H1 (cell line): ENCODE results near the gene CDK5. TPM values are rescaled to one million over a fixed set of nuclear protein-coding genes. Genes with fewer than 3 reads are reported as not detected.

Experiments
- CTCF ChIA-PET: fragments of 300-600 bp; sonication (Branson Sonifier 250); formaldehyde crosslinking; loops from one replicate; lab custom pipeline; 2021; ENCODE audit not compliant: partially characterized antibody; lab: Charles Lee
- POLR2A ChIA-PET: fragments of 300-600 bp; sonication (Branson Sonifier 250); formaldehyde crosslinking; loops from one replicate; lab custom pipeline; 2021; ENCODE audit warnings: inconsistent platforms; ENCODE audit not compliant: partially characterized antibody; lab: Charles Lee
- DNase-seq, 2 experiments: peaks; one replicate each; pipeline versions ENCODE4 v3.0.0 to v3.0.0-alpha.2; 2010 to 2022; ENCODE audit warnings: low spot score in 2 of 2, low read depth in 1 of 2, mixed read lengths in 1 of 2
- FAIRE-seq: peaks from 2 replicates; lab custom pipeline; 2011; peaks lifted over from hg19 to GRCh38; lab: Jason Lieb, UNC
- H2AFZ ChIP-seq: 2 replicates; pipeline ENCODE4 v1.8.1; 2012; ENCODE audit warnings: low read length, inconsistent platforms
- H2AK5ac ChIP-seq: 2 replicates; pipeline ENCODE4 v1.6.1; 2013; ENCODE audit warnings: low read depth, low read length
- H2BK120ac ChIP-seq: replicated peaks from 2 replicates; pipeline ENCODE3; 2013; ENCODE audit warnings: low read depth, low read length, inconsistent platforms
- H2BK12ac ChIP-seq: 2 replicates; pipeline ENCODE4 v1.6.1; 2013; ENCODE audit warnings: low read depth, low read length
- H2BK15ac ChIP-seq: 2 replicates; pipeline ENCODE4 v1.6.1; 2013; ENCODE audit warnings: low read length
- H2BK20ac ChIP-seq: 2 replicates; pipeline ENCODE4 v1.6.1; 2013; ENCODE audit warnings: low read length
- H2BK5ac ChIP-seq: 2 replicates; pipeline ENCODE4 v1.6.1; 2013; ENCODE audit warnings: low read depth, low read length
- H3K14ac ChIP-seq: 2 replicates; pipeline ENCODE4 v1.6.1; 2013; ENCODE audit warnings: inconsistent platforms; ENCODE audit not compliant: insufficient read length
- H3K18ac ChIP-seq: 2 replicates; pipeline ENCODE4 v1.6.1; 2013; ENCODE audit warnings: low read length; ENCODE audit errors: extremely low read depth
- H3K23ac ChIP-seq: 2 replicates; pipeline ENCODE4 v1.6.1; 2013; ENCODE audit warnings: inconsistent platforms; ENCODE audit not compliant: insufficient read length
- H3K23me2 ChIP-seq: 2 replicates; pipeline ENCODE4 v1.6.1; 2013; ENCODE audit warnings: low read depth, low read length
- H3K27ac ChIP-seq: 2 replicates; pipeline ENCODE4 v1.6.1; 2011; ENCODE audit warnings: low read depth, low read length, inconsistent platforms
- H3K27me3 ChIP-seq, 4 experiments: replicated peaks in 1 of 4; 1 replicate in 1 of 4; 2 replicates in 3 of 4; pipeline versions ENCODE4 v1.6.1 to v1.8.1; 2011 to 2013; ENCODE audit warnings: low read length in 3 of 4, mild to moderate bottlenecking in 3 of 4, inconsistent platforms in 2 of 4, mixed read lengths in 2 of 4, moderate library complexity in 1 of 4; ENCODE audit not compliant: control insufficient read depth in 3 of 4, insufficient read depth in 3 of 4; ENCODE audit errors: extremely low read depth in 1 of 4
- H3K36me3 ChIP-seq, 4 experiments: 2 replicates each; pipeline versions ENCODE4 v1.6.1 to v1.8.1; 2011 to 2013; ENCODE audit warnings: mild to moderate bottlenecking in 4 of 4, low read length in 3 of 4, moderate library complexity in 2 of 4, control low read depth in 1 of 4, inconsistent platforms in 1 of 4; ENCODE audit not compliant: insufficient read depth in 4 of 4, control insufficient read depth in 2 of 4
- H3K4ac ChIP-seq: replicated peaks from 2 replicates; pipeline ENCODE3; 2013; ENCODE audit warnings: low read length, low read depth, mixed read lengths, inconsistent platforms; ENCODE audit not compliant: insufficient read length
- H3K4me1 ChIP-seq, 4 experiments: replicated peaks in 1 of 4; 1 replicate in 1 of 4; 2 replicates in 3 of 4; pipeline versions ENCODE4 v1.6.1 to v1.8.1; 2011 to 2013; ENCODE audit warnings: low read length in 3 of 4, inconsistent platforms in 2 of 4, mixed read lengths in 1 of 4; ENCODE audit not compliant: insufficient read depth in 4 of 4, control insufficient read depth in 3 of 4
- H3K4me2 ChIP-seq, 2 experiments: 2 replicates each; pipeline versions ENCODE4 v1.6.1 to v1.8.1; 2011 to 2013; ENCODE audit warnings: low read depth in 2 of 2, low read length in 2 of 2, control low read depth in 1 of 2, inconsistent platforms in 1 of 2, mild to moderate bottlenecking in 1 of 2; ENCODE audit not compliant: insufficient read depth in 1 of 2
- H3K4me3 ChIP-seq, 4 experiments: fragments of 200-600, 300-600 bp in 1 of 4; sonication (generic), shearing (Covaris generic), sonication (Bioruptor Twin) in 1 of 4; 2 replicates each; pipeline versions ENCODE4 v1.5.1 to v1.8.1; 2011 to 2016; ENCODE audit warnings: low read length in 4 of 4, low read depth in 3 of 4, control low read depth in 2 of 4, inconsistent platforms in 2 of 4, mild to moderate bottlenecking in 2 of 4, mixed read lengths in 1 of 4, moderate library complexity in 1 of 4; ENCODE audit not compliant: insufficient read depth in 2 of 4; ENCODE audit errors: extremely low read depth in 1 of 4
- H3K56ac ChIP-seq: replicated peaks from 2 replicates; pipeline ENCODE3; 2013; ENCODE audit warnings: low read depth, mild to moderate bottlenecking, mixed read lengths, low read length, inconsistent platforms; ENCODE audit not compliant: insufficient read length
- H3K79me1 ChIP-seq: 2 replicates; pipeline ENCODE4 v1.6.1; 2013; ENCODE audit warnings: low read depth, low read length, control low read depth
- H3K79me2 ChIP-seq, 2 experiments: 2 replicates each; pipeline versions ENCODE4 v1.6.1 to v1.8.1; 2012 to 2013; ENCODE audit warnings: low read length in 2 of 2, mild to moderate bottlenecking in 2 of 2, inconsistent platforms in 1 of 2; ENCODE audit not compliant: insufficient read depth in 2 of 2, control insufficient read depth in 1 of 2
- H3K9ac ChIP-seq, 4 experiments: replicated peaks in 1 of 4; 1 replicate in 1 of 4; 2 replicates in 3 of 4; pipeline versions ENCODE4 v1.6.1 to v1.8.1; 2011 to 2013; ENCODE audit warnings: low read depth in 3 of 4, low read length in 3 of 4, control low read depth in 2 of 4, mild to moderate bottlenecking in 2 of 4, moderate library complexity in 2 of 4, inconsistent platforms in 1 of 4; ENCODE audit errors: extremely low read depth in 1 of 4
- H3K9me3 ChIP-seq, 2 experiments: 2 replicates each; pipeline versions ENCODE4 v1.6.1 to v1.8.1; 2012 to 2013; ENCODE audit warnings: mild to moderate bottlenecking in 2 of 2, moderate library complexity in 2 of 2, control low read depth in 1 of 2, inconsistent platforms in 1 of 2, low read depth in 1 of 2, low read length in 1 of 2, mixed read lengths in 1 of 2; ENCODE audit not compliant: insufficient read depth in 2 of 2
- H4K20me1 ChIP-seq, 2 experiments: replicated peaks in 1 of 2; 2 replicates each; pipeline versions ENCODE3 to v1.8.1; 2011 to 2013; ENCODE audit warnings: inconsistent platforms in 2 of 2, low read length in 2 of 2, mild to moderate bottlenecking in 1 of 2; ENCODE audit not compliant: insufficient read depth in 2 of 2, control insufficient read depth in 1 of 2
- H4K5ac ChIP-seq: 2 replicates; pipeline ENCODE4 v1.6.1; 2013; ENCODE audit warnings: low read length, low read depth, mixed read lengths, inconsistent platforms; ENCODE audit not compliant: insufficient read length
- H4K8ac ChIP-seq: 2 replicates; pipeline ENCODE4 v1.8.0; 2013; ENCODE audit warnings: mild to moderate bottlenecking, moderate library complexity, low read length, inconsistent platforms; ENCODE audit not compliant: insufficient read depth; ENCODE audit errors: extremely low read depth
- H4K91ac ChIP-seq: replicated peaks from 2 replicates; pipeline ENCODE3; 2013; ENCODE audit warnings: low read length, mixed read lengths, inconsistent platforms; ENCODE audit not compliant: insufficient read length
- CTCF ChIP-seq, 3 experiments: IDR thresholded peaks; 1 replicate in 2 of 3; 2 replicates in 1 of 3; pipeline versions ENCODE4 v1.5.1 to v1.6.1; 2011; ENCODE audit warnings: low read length in 3 of 3, mild to moderate bottlenecking in 3 of 3, inconsistent platforms in 2 of 3, low read depth in 1 of 3, moderate library complexity in 1 of 3; ENCODE audit not compliant: insufficient read depth in 1 of 3; ENCODE audit errors: control extremely low read depth in 1 of 3
- KDM4A ChIP-seq: IDR thresholded peaks from one replicate; pipeline ENCODE4 v1.7.1; 2012; ENCODE audit warnings: low read depth, mild to moderate bottlenecking, moderate library complexity, low read length, inconsistent platforms; ENCODE audit not compliant: severe bottlenecking
- RBBP5 ChIP-seq: IDR thresholded peaks from 2 replicates; pipeline ENCODE4 v1.7.1; 2012; ENCODE audit warnings: low read depth, mild to moderate bottlenecking, inconsistent platforms, low read length, moderate library complexity, borderline replicate concordance
- SIN3A ChIP-seq, 2 experiments: IDR thresholded peaks in 1 of 2; conservative IDR thresholded peaks in 1 of 2; 2 replicates each; pipeline ENCODE4 v1.6.1; 2011 to 2012; ENCODE audit warnings: low read length in 2 of 2, improper control_type of control experiment in 1 of 2, low read depth in 1 of 2, mild to moderate bottlenecking in 1 of 2
- WGBS, 2 experiments: shearing (Covaris generic) in 1 of 2; methylation state at CpG; one replicate each; pipeline versions ENCODE4 v1.1.6 to v1.1.7; 2013 to 2015; ENCODE audit warnings: low lambda C conversion rate in 2 of 2, mixed read lengths in 2 of 2, inconsistent platforms in 1 of 2, low coverage in 1 of 2, missing lambda C conversion rate in 1 of 2; ENCODE audit not compliant: insufficient replicate concordance in 2 of 2, insufficient coverage in 1 of 2, insufficient read length in 1 of 2; ENCODE audit errors: extremely low coverage in 1 of 2, missing lambda C conversion rate in 1 of 2; 5-methylcytosine and 5-hydroxymethylcytosine counted together
- polyA plus RNA-seq, 7 experiments: library from polyadenylated mRNA; depleted of rRNA in 3 of 7; stranded (reverse) in 5 of 7; unstranded in 2 of 7; fragments of >200 nt in 5 of 7; fragments of 200-250 nt in 2 of 7; gene quantifications; 1 replicate in 5 of 7; 2 replicates in 1 of 7; 4 replicates in 1 of 7; pipeline versions ENCODE4 v1.2.1 to v1.2.3, GENCODE V29; 2011 to 2013; ENCODE audit warnings: missing spikeins in 2 of 7, mixed read lengths in 2 of 7
- total RNA-seq: library from RNA; stranded (reverse); fragmentation: NEBNext Ultra II Directional; extraction: Animal tissue kit (Norgen Biotek cat#: 25700); gene quantifications from 2 replicates; pipeline ENCODE4 v1.2.1, GENCODE V29; 2021

The CDK5 gene
- total and polyA plus RNA-seq, 2 of the 8 experiments (the other 6 are each of a cell fraction or from before 2014, with no cell fraction given): 22.8 to 37.2 TPM

- H3K18ac ChIP-seq: peak overlapping the region; percentile 71
- CTCF ChIA-PET: interaction anchor here (0.7 to 9.7 kb wide), 14 partner anchors 17 to 84 kb away, joined by 3 to 88 read pairs (median 4); partner anchors contain the start of gene ABCB8
- H2BK12ac ChIP-seq: 0 out of 2 replicates have a peak overlapping the region, but pooled peaks have one; percentile 80
- H3K9ac ChIP-seq: peak overlapping the region in 2 of 4 experiments; percentile 20 to 29; a peak in 3 of 7 replicates
- no peak overlapping the region for H2BK120ac ChIP-seq
- no peak overlapping the region for H2BK20ac ChIP-seq
- peaks cover 0 to 9% (median 4%) of the 10 kb centered on the region in 4 experiments; a peak in 5 of 7 replicates for H3K27me3 ChIP-seq
- H2BK15ac ChIP-seq: no peak overlapping the region
- no peak overlapping the region for H3K4ac ChIP-seq
- no peak overlapping the region for H3K23ac ChIP-seq
- H4K5ac ChIP-seq: peak overlapping the region; percentile 26
- TF ChIP-seq RBBP5 (0 out of 2 replicates have a peak, but pooled peaks have one; percentile 13), CTCF (IDR thresholded peaks at IDR 0.05; ENCODE audit: control extremely low read depth in 1 of 3, insufficient read depth in 1 of 3, low read depth in 1 of 3, low read length in 3 of 3) (no peak), SIN3A (conservative IDR thresholded peaks at IDR 0.05 in 1 of 2, IDR thresholded peaks at IDR 0.05 in 1 of 2; ENCODE audit: low read depth in 1 of 2, low read length in 2 of 2) (peak in 1 of 2 experiments; percentile 26; a peak in 1 of 4 replicates), KDM4A (peak; percentile 47)
- TF ChIP-seq, all 59 proteins: peak for 3
- WGBS, 2 experiments: 5% methylated on average over 16 of the region's 17 CpGs; no CpG with 5 or more reads in 1 of the 2 experiments
- H2AFZ ChIP-seq: no peak overlapping the region
- FAIRE-seq (no peak), DNase-seq (no peak)
- H3K4me3 ChIP-seq: peak overlapping the region; percentile 59 to 91 (median 74)
- H3K79me1 ChIP-seq: peaks cover 6% of the 10 kb centered on the region; the same call in 1 of the 2 replicates
- H3K9me3 ChIP-seq: no peaks in the 10 kb centered on the region
- H3K14ac ChIP-seq: no peak overlapping the region
- peak overlapping the region; percentile 86 to 99 for H3K4me2 ChIP-seq
- no peak overlapping the region for H3K27ac ChIP-seq
- H2BK5ac ChIP-seq: 0 out of 2 replicates have a peak overlapping the region, but pooled peaks have one; percentile 60
- H4K20me1 ChIP-seq: peaks cover 5 to 9% of the 10 kb centered on the region in 2 experiments
- H4K8ac ChIP-seq: peak overlapping the region; percentile 45; the same call in 1 of the 2 replicates
- peaks cover 9 to 42% (median 32%) of the 10 kb centered on the region in 4 experiments for H3K4me1 ChIP-seq
- H2AK5ac ChIP-seq: no peak overlapping the region
- H3K23me2 ChIP-seq: peaks cover 33% of the 10 kb centered on the region
- H3K56ac ChIP-seq: no peak overlapping the region
- POLR2A ChIA-PET: interaction anchor here (0.8 to 2.0 kb wide), 8 partner anchors 9 to 51 kb away, joined by 3 to 15 read pairs (median 5); partner anchors contain the start of gene ABCB8
- peaks cover 0 to 8% (median 6%) of the 10 kb centered on the region in 4 experiments; a peak in 4 of 8 replicates for H3K36me3 ChIP-seq
- H4K91ac ChIP-seq: no peak overlapping the region
- peaks cover 0 to 8% of the 10 kb centered on the region in 2 experiments; a peak in 1 of 4 replicates for H3K79me2 ChIP-seq
Observed at GRCh38 chr7:151060113-151060415, 2.4 kb upstream of the CDK5 start.
